Psoas muscle (tissue), 8 donors: ENCODE measurements around the gene FAM216A. TPM values are rescaled to one million over a fixed set of nuclear protein-coding genes. Genes with fewer than 3 reads are reported as not detected.
A peak's percentile ranks its signal among the peaks of the same experiment; 100 is the strongest.

ENCODE experiments used
- ATAC-seq, 4 donors: fragments of 200-7000 bp; cut with Tn5 transposase; one replicate each; pipeline ENCODE4 v1.9.1; 2020; ENCODE audit warnings: moderate library complexity in 3 of 4, mild to moderate bottlenecking in 2 of 4
- DNase-seq, 2 donors: peaks; one replicate each; pipeline ENCODE4 v3.0.0-alpha.2; 2020
- H3K27ac ChIP-seq: fragments of 200-600 bp; one replicate; pipeline ENCODE4 v1.8.0; 2022
- H3K27me3 ChIP-seq, 3 donors: fragments of 200-600 bp in 1 of 3; one replicate each; pipeline versions ENCODE4 v1.6.1 to v1.8.0; 2013 to 2022; ENCODE audit warnings: low read length in 2 of 3, mild to moderate bottlenecking in 2 of 3, moderate library complexity in 1 of 3; ENCODE audit not compliant: insufficient read depth in 3 of 3
- H3K36me3 ChIP-seq, 2 donors: fragments of 200-600 bp in 1 of 2; one replicate each; pipeline versions ENCODE4 v1.6.1 to v1.8.0; 2013 to 2022; ENCODE audit warnings: low read depth in 1 of 2, mild to moderate bottlenecking in 1 of 2, moderate library complexity in 1 of 2; ENCODE audit not compliant: insufficient read depth in 1 of 2
- H3K4me1 ChIP-seq: fragments of 200-600 bp; one replicate; pipeline ENCODE4 v1.8.0; 2022
- H3K4me3 ChIP-seq: fragments of 200-600 bp; one replicate; pipeline ENCODE4 v1.8.0; 2022; ENCODE audit warnings: mild to moderate bottlenecking
- H3K9me3 ChIP-seq: fragments of 200-600 bp; one replicate; pipeline ENCODE4 v1.8.0; 2022
- CTCF ChIP-seq: fragments of 200-600 bp; IDR thresholded peaks from one replicate; pipeline ENCODE4 v1.8.0; 2022; ENCODE audit warnings: antibody characterized with exemption
- WGBS, 3 donors: extraction: QIAGEN DNeasy Blood & Tissue Kit; methylation state at CpG; one replicate each; pipeline versions ENCODE4 v1.1.6 to v1.1.7; 2013; 5-methylcytosine and 5-hydroxymethylcytosine counted together
- intact Hi-C, 2 donors: fragments of 100-400 bp; cut with DNase I; formaldehyde crosslinking; loops; one replicate each; pipeline versions ENCODE4 v1.11.0 to v1.14.2; 2022
- polyA plus RNA-seq, 3 donors: library from polyadenylated mRNA; stranded (reverse); fragments of 200-250 nt; gene quantifications; one replicate each; pipeline ENCODE4 v1.2.3, GENCODE V29; 2013
- total RNA-seq, 4 donors: library from RNA; stranded (reverse); fragmentation: NEBNext Ultra II Directional in 2 of 4; extraction: Animal tissue kit (Norgen Biotek cat#: 25700) in 2 of 4; gene quantifications; one replicate each; pipeline versions ENCODE4 v1.2.1 to v1.2.4, GENCODE V29; 2021 to 2023
- donor health status: healthy with polysubstance abuse.
- donor health status: DM: no; HTN: no; CAD: no; lungs with moderate emphysema.
- donor health status: Bipolar disorder and iron deficiency.
- donor health status: healthy.
- donor health status: DM: yes; HTN: yes; CAD: no.
- donor health status: DM: no; HTN: no; CAD: no.
- donor health status: DM: no; HTN: no; CAD: no.
- donor health status: DM: yes; HTN: yes; CAD: no.

Gene FAM216A
- total and polyA plus RNA-seq, 7 donors: 1.7 to 8.3 (median 3.1) TPM

GRCh38 chr12:110444455-110444854 is 24.2 kb upstream of the FAM216A start:
- Histone ChIP-seq H3K36me3 (peaks cover 16 to 61% of the 10 kb centered on the region in 2 donors), H3K27ac (no peak overlapping the region), H3K4me1 (peaks cover 5% of the 10 kb centered on the region), H3K4me3 (no peak overlapping the region), H3K9me3 (no peaks in the 10 kb centered on the region), H3K27me3 (no peaks in the 10 kb centered on the region)
- DNase-seq: no peak
- WGBS, 3 donors: 94 to 96% (median 95%) methylated on average over 3 of the region's 3 CpGs
- TF ChIP-seq CTCF: no peak
- intact Hi-C loops: no loop called here
- no peak for ATAC-seq

DNA sequence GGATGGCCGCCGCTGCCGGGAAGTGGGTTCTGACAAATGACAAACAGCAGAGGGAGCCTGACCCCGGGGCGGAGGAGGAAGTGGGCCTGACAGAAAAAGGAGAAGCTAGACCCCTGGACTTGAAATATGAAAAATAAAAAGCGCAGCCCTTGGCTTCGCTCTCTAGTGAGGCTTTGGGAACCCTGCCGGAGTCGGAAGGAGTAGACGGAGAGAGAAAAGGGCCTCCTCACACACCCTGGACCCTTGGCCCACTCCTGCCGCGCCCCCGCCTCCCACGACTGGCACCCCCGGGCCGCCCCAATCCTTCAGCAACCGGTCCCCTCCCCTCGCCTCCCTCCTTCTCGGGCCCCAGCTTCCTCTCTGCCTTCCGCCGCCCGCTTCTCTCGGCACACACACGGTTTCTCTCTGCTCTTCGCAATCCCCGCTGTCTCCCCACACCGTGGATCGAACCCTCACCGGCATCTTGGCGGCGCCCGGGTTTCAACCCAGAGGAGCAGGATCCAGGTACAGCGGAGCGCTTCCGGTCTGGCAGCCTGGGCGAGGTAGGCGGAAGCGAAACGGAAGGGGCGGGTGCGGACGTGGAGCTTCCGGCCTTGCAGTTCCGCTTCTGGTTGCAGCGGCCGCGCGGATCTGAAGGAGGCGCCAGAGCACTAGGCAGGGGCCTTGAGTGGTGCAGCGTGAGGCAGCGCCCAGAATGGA is 18.7 kb upstream of the FAM216A start, which contains the start of gene ARPC3:
Gene ARPC3, minus strand, starts transcription at position 539 of the 699 bp plus-strand sequence. Its CDS starts 77 bp downstream, at position 462.
- intact Hi-C loops: loop anchor here (5.0 to 10.0 kb wide), 4 partner anchors 152 to 865 kb away; no protein-coding TSS in a partner anchor
- DNase-seq (peak; percentile 95 to 97), ATAC-seq (peak; percentile 99)
- Histone ChIP-seq H3K36me3 (peaks cover 15 to 43% of the 10 kb centered on the region in 2 donors), H3K9me3 (no peaks in the 10 kb centered on the region), H3K27ac (peak within 1 kb of the TSS; percentile 89), H3K4me3 (peak within 1 kb of the TSS; percentile 88), H3K27me3 (no peaks in the 10 kb centered on the region), H3K4me1 (peaks cover 9% of the 10 kb centered on the region)
- TF ChIP-seq CTCF: peak; percentile 92
- WGBS, 3 donors: 0% methylated on average over 40 to 51 of the region's 51 CpGs

DNA sequence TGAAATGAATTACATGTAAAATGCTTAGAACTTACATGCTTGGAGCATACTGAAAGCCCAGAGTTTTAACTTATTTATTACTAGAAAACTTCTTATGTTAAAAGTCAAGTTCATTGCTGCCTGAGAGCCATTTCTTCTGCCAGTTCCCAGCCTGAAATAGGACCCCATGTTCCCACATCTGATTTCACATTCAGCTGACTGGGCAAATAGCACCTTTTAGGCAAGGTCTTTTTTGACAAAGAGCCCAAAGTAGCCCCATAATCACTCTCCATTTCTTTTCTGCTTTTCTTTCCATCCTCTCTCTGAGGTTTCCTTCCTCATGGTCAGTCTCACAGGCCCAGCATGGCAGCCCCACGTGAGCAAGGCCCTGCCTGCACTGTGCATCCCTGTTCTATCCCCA is 17.4 kb upstream of the FAM216A start:
- intact Hi-C loops: loop anchor here (5.0 to 10.0 kb wide), 4 partner anchors 151 to 864 kb away; no protein-coding TSS in a partner anchor
- Histone ChIP-seq H3K27me3 (no peaks in the 10 kb centered on the region), H3K4me1 (peaks cover 15% of the 10 kb centered on the region), H3K27ac (peak overlapping the region; percentile 89), H3K9me3 (no peaks in the 10 kb centered on the region), H3K36me3 (peaks cover 9 to 42% of the 10 kb centered on the region in 2 donors), H3K4me3 (no peak overlapping the region)
- WGBS, 3 donors: 63 to 88% (median 66%) methylated on average over 1 of the region's 1 CpG
- TF ChIP-seq CTCF: no peak
- DNase-seq (no peak), ATAC-seq (no peak)

DNA sequence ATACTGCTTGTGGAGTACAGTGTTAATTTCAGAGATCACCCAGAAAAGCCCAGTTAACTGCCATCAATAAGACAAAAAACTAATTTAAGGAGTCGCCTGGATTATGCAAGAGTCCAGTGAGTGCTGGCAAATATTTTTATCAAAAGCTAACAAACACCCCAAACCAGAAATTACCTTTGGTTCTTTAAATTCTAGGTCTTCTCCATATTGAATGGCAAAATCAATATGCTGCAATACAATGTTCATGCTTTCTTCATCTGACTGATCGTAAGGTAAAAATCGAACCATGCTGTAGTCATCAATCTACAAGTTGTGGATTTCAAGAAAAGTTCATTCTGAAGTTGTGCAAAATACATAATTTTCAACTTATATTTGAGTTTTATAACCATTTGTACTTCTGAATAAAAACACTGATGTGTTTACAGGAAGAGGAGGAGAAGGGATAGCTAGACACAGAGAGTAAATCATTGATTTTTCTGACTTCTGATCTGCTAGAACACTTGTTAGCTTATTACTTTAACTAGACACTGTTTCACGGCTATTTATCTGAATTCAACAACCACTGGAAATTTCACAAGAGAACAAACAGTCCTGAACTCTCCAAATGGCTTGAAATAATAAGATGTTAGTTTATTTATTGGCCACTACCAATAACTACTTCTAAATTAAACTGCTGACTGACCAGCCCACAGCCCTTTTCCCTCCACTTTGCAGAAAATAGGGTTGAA is 14.9 kb upstream of the FAM216A start:
- no peaks in the 10 kb centered on the region for H3K27me3 ChIP-seq
- DNase-seq (no peak), ATAC-seq (no peak)
- peaks cover 5 to 63% of the 10 kb centered on the region in 2 donors for H3K36me3 ChIP-seq
- no peak for TF ChIP-seq CTCF
- H3K4me1 ChIP-seq: peaks cover 20% of the 10 kb centered on the region
- H3K4me3 ChIP-seq: no peak overlapping the region
- intact Hi-C loops: loop anchor here (5.0 to 10.0 kb wide), 4 partner anchors 149 to 861 kb away; no protein-coding TSS in a partner anchor
- no peaks in the 10 kb centered on the region for H3K9me3 ChIP-seq
- H3K27ac ChIP-seq: no peak overlapping the region
- WGBS, 3 donors: 94 to 97% (median 95%) methylated on average over 4 of the region's 4 CpGs
